ENCODE measurements around the gene PALMD. TPM values are rescaled to one million over a fixed set of nuclear protein-coding genes. Genes with fewer than 3 reads are reported as not detected.

PALMD gene
- total and polyA plus RNA-seq, 12 donors, result 81.2 to 194 (median 121) TPM

GRCh38 chr1:99646868-99647267 is 955 bp downstream of the PALMD start:
- intact Hi-C loops (cut with DNase I), result loop anchor here in 6 of 10 donors (1.0 to 10.0 kb wide), 13 partner anchors 28 to 165 kb away; no protein-coding TSS in a partner anchor

DNA sequence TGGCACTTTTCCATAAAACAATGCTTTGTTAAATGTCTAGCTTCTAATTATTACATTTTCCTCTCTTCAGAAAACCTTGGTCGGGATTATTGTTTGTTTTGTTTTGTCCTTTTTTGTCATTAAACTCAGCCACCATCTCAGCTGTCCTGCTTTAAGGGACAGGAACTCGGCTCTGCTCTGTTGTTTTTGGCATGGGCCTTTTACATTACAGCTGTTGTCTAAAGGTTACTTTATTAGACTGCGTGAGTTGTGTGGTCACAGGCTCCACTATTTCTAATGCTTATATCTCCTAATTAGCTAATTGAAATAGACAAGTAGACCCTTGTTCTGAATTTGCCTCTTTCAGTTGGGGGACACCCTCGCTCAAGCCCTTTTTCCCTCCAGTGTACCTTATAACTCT is 1.6 kb downstream of the PALMD start:
- DNase-seq, result peak in 1 of 2 donors; percentile 70
- peak overlapping the region; percentile 84 to 99 (median 94) for H3K27ac ChIP-seq

More at GRCh38 chr1:99646868-99647267, 955 bp downstream of the PALMD start:
- H3K36me3 ChIP-seq, result peaks cover 0 to 5% (median 0%) of the 10 kb centered on the region in 9 donors
- no peaks in the 10 kb centered on the region for H3K27me3 ChIP-seq
- ATAC-seq, result no peak
- peak overlapping the region; percentile 50 to 75 (median 59) for H3K4me3 ChIP-seq
- H3K9me3 ChIP-seq, result no peaks in the 10 kb centered on the region
- peak overlapping the region; percentile 84 to 99 (median 94) for H3K27ac ChIP-seq
- WGBS, 2 donors, result 10 to 15% methylated on average over 5 of the region's 5 CpGs
- no peak for TF ChIP-seq CTCF (IDR thresholded peaks at IDR 0.05)
- peaks cover 4 to 58% (median 40%) of the 10 kb centered on the region in 9 donors for H3K4me1 ChIP-seq
- DNase-seq, result no peak

DNA sequence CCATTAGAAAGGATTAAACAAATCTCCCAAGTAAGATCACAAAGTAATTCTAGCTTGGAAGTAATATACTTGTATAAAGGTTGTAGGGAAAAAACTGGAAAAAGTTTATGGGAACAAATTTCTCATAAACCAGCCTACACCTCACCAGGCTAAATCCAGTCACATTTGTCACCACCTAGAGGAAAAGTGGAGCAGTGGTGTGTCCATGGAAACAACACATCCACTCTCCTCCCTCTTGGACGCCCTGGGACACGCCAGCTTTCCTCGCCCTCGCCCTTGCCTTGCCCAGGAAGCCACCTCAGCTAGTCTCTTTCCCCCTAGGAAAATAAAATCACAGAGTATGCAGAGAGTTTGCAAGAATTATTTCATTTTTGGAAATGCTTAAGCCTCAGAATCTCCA is 2.2 kb downstream of the PALMD start:
- ATAC-seq (peak; percentile 85 to 90 (median 88)), DNase-seq (peak; percentile 74 to 88)
- Histone ChIP-seq H3K4me3 (peak overlapping the region; percentile 50 to 75 (median 59)), H3K36me3 (peaks cover 0 to 5% (median 0%) of the 10 kb centered on the region in 9 donors), H3K9me3 (no peaks in the 10 kb centered on the region), H3K4me1 (peaks cover 4 to 70% (median 47%) of the 10 kb centered on the region in 9 donors), H3K27ac (peak overlapping the region; percentile 84 to 99 (median 94)), H3K27me3 (no peaks in the 10 kb centered on the region)
- TF ChIP-seq CTCF (IDR thresholded peaks at IDR 0.05), result peak in 6 of 9 donors; percentile 34 to 67 (median 50)
- 20 to 30% methylated on average over 4 of the region's 4 CpGs for WGBS, 2 donors
- intact Hi-C loops (cut with DNase I), result loop anchor here in 6 of 10 donors (2.0 to 10.0 kb wide), 11 partner anchors 34 to 166 kb away; no protein-coding TSS in a partner anchor

More for the DNA sequence above, 1.6 kb downstream of the PALMD start:
- peak overlapping the region; percentile 50 to 75 (median 59) for H3K4me3 ChIP-seq
- H3K9me3 ChIP-seq, result no peaks in the 10 kb centered on the region
- peaks cover 4 to 64% (median 46%) of the 10 kb centered on the region in 9 donors for H3K4me1 ChIP-seq
- 7 to 10% methylated on average over 4 of the region's 4 CpGs for WGBS, 2 donors
- peaks cover 0 to 5% (median 0%) of the 10 kb centered on the region in 9 donors for H3K36me3 ChIP-seq
- TF ChIP-seq CTCF (IDR thresholded peaks at IDR 0.05), result no peak
- ATAC-seq, result peak; percentile 32 to 72 (median 58)
- intact Hi-C loops (cut with DNase I), result loop anchor here in 6 of 10 donors (2.0 to 10.0 kb wide), 12 partner anchors 35 to 165 kb away; no protein-coding TSS in a partner anchor
- H3K27me3 ChIP-seq, result no peaks in the 10 kb centered on the region

GRCh38 chr1:99650030-99650429 is 4.1 kb downstream of the PALMD start:
- H3K27me3 ChIP-seq, result no peaks in the 10 kb centered on the region
- no peak for TF ChIP-seq CTCF (IDR thresholded peaks at IDR 0.05)
- ATAC-seq (peak in 3 of 8 donors; percentile 9 to 22 (median 9)), DNase-seq (no peak)
- peak overlapping the region in 9 of 10 donors; percentile 50 to 75 (median 59) for H3K4me3 ChIP-seq
- H3K36me3 ChIP-seq, result peaks cover 0 to 5% (median 0%) of the 10 kb centered on the region in 9 donors
- WGBS, 2 donors, result 14 to 15% methylated on average over 2 of the region's 2 CpGs
- H3K9me3 ChIP-seq, result no peaks in the 10 kb centered on the region
- intact Hi-C loops (cut with DNase I), result loop anchor here in 1 of 10 donors (2.0 kb wide), 1 partner anchor 31 kb away; no protein-coding TSS in a partner anchor
- H3K27ac ChIP-seq, result peak overlapping the region; percentile 64 to 99 (median 94)
- peaks cover 0 to 76% (median 53%) of the 10 kb centered on the region in 9 donors for H3K4me1 ChIP-seq
